HUES64 (cell line): ENCODE data around the gene COL13A1.

Experiments
- H3K27ac ChIP-seq: 2 replicates; pipeline ENCODE4 v1.7.0; 2013; ENCODE audit warnings: low read depth, low read length, inconsistent platforms
- H3K27me3 ChIP-seq: 2 replicates; pipeline ENCODE4 v1.6.1; 2013; ENCODE audit warnings: mild to moderate bottlenecking, low read length; ENCODE audit not compliant: insufficient read depth
- H3K36me3 ChIP-seq: 2 replicates; pipeline ENCODE4 v1.6.1; 2013; ENCODE audit warnings: mild to moderate bottlenecking, low read length; ENCODE audit not compliant: insufficient read depth
- H3K4me1 ChIP-seq: 2 replicates; pipeline ENCODE4 v1.6.1; 2013; ENCODE audit warnings: mild to moderate bottlenecking, low read length, moderate library complexity; ENCODE audit not compliant: insufficient read depth
- H3K4me3 ChIP-seq: 2 replicates; pipeline ENCODE4 v1.5.1; 2013; ENCODE audit warnings: mild to moderate bottlenecking, low read length, moderate library complexity
- H3K9ac ChIP-seq: 2 replicates; pipeline ENCODE4 v1.6.1; 2013; ENCODE audit warnings: mild to moderate bottlenecking, low read depth, low read length
- H3K9me3 ChIP-seq: 2 replicates; pipeline ENCODE4 v1.6.1; 2013; ENCODE audit warnings: low read depth, low read length; ENCODE audit not compliant: insufficient read depth
- WGBS: fragments of 150-250, 120-280 bp; methylation state at CpG from one replicate; pipeline ENCODE4 v1.1.7; 2013; ENCODE audit warnings: missing lambda C conversion rate; 5-methylcytosine and 5-hydroxymethylcytosine counted together

The COL13A1 gene

GRCh38 chr10:69953851-69954250, 152.1 kb downstream of the COL13A1 start:
- H3K36me3 ChIP-seq = no peaks in the 10 kb centered on the region
- 95% methylated on average over 6 of the region's 6 CpGs for WGBS
- H3K27ac ChIP-seq = no peak overlapping the region

GRCh38 chr10:69955211-69955805, 153.6 kb downstream of the COL13A1 start:
- H3K36me3 ChIP-seq = no peaks in the 10 kb centered on the region
- H3K4me1 ChIP-seq = peaks cover 19% of the 10 kb centered on the region
- H3K27ac ChIP-seq = no peak overlapping the region
- no peak overlapping the region for H3K4me3 ChIP-seq
- WGBS = 86% methylated on average over 10 of the region's 10 CpGs
- no peaks in the 10 kb centered on the region; the same call in 1 of the 2 replicates for H3K27me3 ChIP-seq
- no peaks in the 10 kb centered on the region for H3K9me3 ChIP-seq
- no peak overlapping the region for H3K9ac ChIP-seq

More at GRCh38 chr10:69953851-69954250, 152.1 kb downstream of the COL13A1 start:
- Histone ChIP-seq H3K27me3 (no peaks in the 10 kb centered on the region; the same call in 1 of the 2 replicates), H3K9me3 (no peaks in the 10 kb centered on the region), H3K4me3 (no peak overlapping the region), H3K4me1 (peaks cover 19% of the 10 kb centered on the region), H3K9ac (no peak overlapping the region)

GRCh38 chr10:69955897-69956740, 154.4 kb downstream of the COL13A1 start:
- Histone ChIP-seq H3K36me3 (no peaks in the 10 kb centered on the region), H3K4me1 (peaks cover 19% of the 10 kb centered on the region), H3K9ac (no peak overlapping the region), H3K27me3 (no peaks in the 10 kb centered on the region; the same call in 1 of the 2 replicates), H3K4me3 (no peak overlapping the region), H3K9me3 (no peaks in the 10 kb centered on the region), H3K27ac (no peak overlapping the region)
- WGBS = 94% methylated on average over 14 of the region's 14 CpGs

GRCh38 chr10:69956741-69957230, 155.1 kb downstream of the COL13A1 start:
- no peak overlapping the region for H3K27ac ChIP-seq
- H3K9ac ChIP-seq = no peak overlapping the region
- no peak overlapping the region for H3K4me3 ChIP-seq
- peaks cover 16% of the 10 kb centered on the region for H3K4me1 ChIP-seq
- 77% methylated on average over 7 of the region's 7 CpGs for WGBS
- H3K27me3 ChIP-seq = no peaks in the 10 kb centered on the region; the same call in 1 of the 2 replicates
- no peaks in the 10 kb centered on the region for H3K36me3 ChIP-seq
- no peaks in the 10 kb centered on the region for H3K9me3 ChIP-seq

GRCh38 chr10:69957241-69957885, 155.7 kb downstream of the COL13A1 start:
- Histone ChIP-seq H3K36me3 (no peaks in the 10 kb centered on the region), H3K9ac (no peak overlapping the region), H3K9me3 (no peaks in the 10 kb centered on the region), H3K4me1 (peaks cover 11% of the 10 kb centered on the region), H3K27ac (no peak overlapping the region), H3K4me3 (no peak overlapping the region), H3K27me3 (no peaks in the 10 kb centered on the region; the same call in 1 of the 2 replicates)
- 92% methylated on average over 7 of the region's 7 CpGs for WGBS

GRCh38 chr10:69957886-69958555, 156.3 kb downstream of the COL13A1 start:
- H3K36me3 ChIP-seq = no peaks in the 10 kb centered on the region
- H3K27me3 ChIP-seq = no peaks in the 10 kb centered on the region; the same call in 1 of the 2 replicates
- no peaks in the 10 kb centered on the region for H3K9me3 ChIP-seq
- no peak overlapping the region for H3K9ac ChIP-seq
- H3K4me3 ChIP-seq = no peak overlapping the region
- WGBS = 84% methylated on average over 6 of the region's 6 CpGs
- peaks cover 6% of the 10 kb centered on the region for H3K4me1 ChIP-seq
- no peak overlapping the region for H3K27ac ChIP-seq

- H3K27ac ChIP-seq = no peak overlapping the region
- no peak overlapping the region for H3K4me3 ChIP-seq
- H3K9ac ChIP-seq = no peak overlapping the region
These were observed 156.8 kb downstream of the COL13A1 start for GRCh38 chr10:69958556-69958902.

GRCh38 chr10:69959911-69960310, 158.2 kb downstream of the COL13A1 start:
- Histone ChIP-seq H3K4me3 (no peak overlapping the region), H3K27me3 (no peaks in the 10 kb centered on the region)
- 87% methylated on average over 8 of the region's 8 CpGs for WGBS

More at GRCh38 chr10:69958556-69958902, 156.8 kb downstream of the COL13A1 start:
- no peaks in the 10 kb centered on the region for H3K36me3 ChIP-seq
- H3K27me3 ChIP-seq = no peaks in the 10 kb centered on the region; the same call in 1 of the 2 replicates
- H3K9me3 ChIP-seq = no peaks in the 10 kb centered on the region
- peaks cover under 1% of the 10 kb centered on the region; the same call in 1 of the 2 replicates for H3K4me1 ChIP-seq

GRCh38 chr10:69960606-69960987, 158.9 kb downstream of the COL13A1 start:
- H3K4me3 ChIP-seq = no peak overlapping the region
- 94% methylated on average over 4 of the region's 4 CpGs for WGBS

More at GRCh38 chr10:69959911-69960310, 158.2 kb downstream of the COL13A1 start:
- no peak overlapping the region for H3K27ac ChIP-seq
- no peaks in the 10 kb centered on the region for H3K4me1 ChIP-seq
- H3K9ac ChIP-seq = no peak overlapping the region
- H3K9me3 ChIP-seq = no peaks in the 10 kb centered on the region
- H3K36me3 ChIP-seq = no peaks in the 10 kb centered on the region

GRCh38 chr10:69960988-69961880, 159.5 kb downstream of the COL13A1 start:
- Histone ChIP-seq H3K4me3 (no peak overlapping the region), H3K4me1 (no peaks in the 10 kb centered on the region), H3K9me3 (no peaks in the 10 kb centered on the region), H3K9ac (no peak overlapping the region), H3K27ac (no peak overlapping the region), H3K27me3 (no peaks in the 10 kb centered on the region), H3K36me3 (no peaks in the 10 kb centered on the region)
- WGBS = 78% methylated on average over 12 of the region's 12 CpGs

More at GRCh38 chr10:69960606-69960987, 158.9 kb downstream of the COL13A1 start:
- Histone ChIP-seq H3K4me1 (no peaks in the 10 kb centered on the region), H3K27me3 (no peaks in the 10 kb centered on the region), H3K9ac (no peak overlapping the region), H3K36me3 (no peaks in the 10 kb centered on the region), H3K27ac (no peak overlapping the region), H3K9me3 (no peaks in the 10 kb centered on the region)
